Sigmoid colon (tissue), 4 donors: Measurements from ENCODE around the gene FAM24B.
"Not testable (repeated sequence)": the region's sequence is repeated elsewhere in the genome, so short reads cannot be mapped to it uniquely, and the experiment has no call there.

Experiments
- EP300 ChIP-seq, 4 donors: sonication (generic); formaldehyde crosslinking; IDR thresholded peaks; one replicate each; pipeline ENCODE4 v1.6.1; 2017; ENCODE audit warnings: antibody characterized with exemption in 4 of 4
- POLR2A ChIP-seq, 2 donors: fragments of 450-650 bp; IDR thresholded peaks; one replicate each; pipeline ENCODE4 v1.6.1; 2016; ENCODE audit warnings: antibody characterized with exemption in 2 of 2, mild to moderate bottlenecking in 2 of 2, moderate library complexity in 2 of 2
- POLR2AphosphoS5 ChIP-seq, 4 donors: sonication (generic); formaldehyde crosslinking; IDR thresholded peaks; one replicate each; pipeline ENCODE4 v1.6.1; 2017; ENCODE audit warnings: antibody characterized with exemption in 4 of 4
- TF ChIP-seq, protein P1 (sequence below), 4 experiments: fragments of 450-650 bp in 3 of 4; fragments of 200-600 bp in 1 of 4; IDR thresholded peaks; one replicate each; pipeline ENCODE4 v1.5.1; 2016 to 2019; ENCODE audit warnings: antibody characterized with exemption in 4 of 4, mild to moderate bottlenecking in 3 of 4, moderate library complexity in 2 of 4

DNA sequence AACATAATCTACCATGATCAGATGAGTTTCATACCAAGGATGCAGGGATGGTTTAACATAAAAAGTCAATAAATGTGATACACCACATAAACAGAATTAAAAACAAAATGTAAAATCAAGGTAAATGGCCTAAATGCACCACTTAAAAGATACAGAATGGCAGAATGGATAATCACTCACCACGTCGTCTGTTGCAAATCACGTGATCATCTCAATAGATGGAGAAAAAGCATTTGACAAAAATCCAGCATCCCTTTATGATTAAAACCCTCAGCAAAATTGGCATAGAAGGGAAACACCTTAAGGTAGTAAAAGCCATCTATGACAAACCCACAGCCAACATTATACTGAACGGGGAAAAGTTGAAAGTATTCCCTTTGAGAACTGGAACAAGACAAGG lies 24.5 kb upstream of the FAM24B start:
- TF ChIP-seq POLR2A, POLR2AphosphoS5, EP300 (IDR thresholded peaks at IDR 0.05): not testable (repeated sequence)
- TF ChIP-seq, protein P1, sequence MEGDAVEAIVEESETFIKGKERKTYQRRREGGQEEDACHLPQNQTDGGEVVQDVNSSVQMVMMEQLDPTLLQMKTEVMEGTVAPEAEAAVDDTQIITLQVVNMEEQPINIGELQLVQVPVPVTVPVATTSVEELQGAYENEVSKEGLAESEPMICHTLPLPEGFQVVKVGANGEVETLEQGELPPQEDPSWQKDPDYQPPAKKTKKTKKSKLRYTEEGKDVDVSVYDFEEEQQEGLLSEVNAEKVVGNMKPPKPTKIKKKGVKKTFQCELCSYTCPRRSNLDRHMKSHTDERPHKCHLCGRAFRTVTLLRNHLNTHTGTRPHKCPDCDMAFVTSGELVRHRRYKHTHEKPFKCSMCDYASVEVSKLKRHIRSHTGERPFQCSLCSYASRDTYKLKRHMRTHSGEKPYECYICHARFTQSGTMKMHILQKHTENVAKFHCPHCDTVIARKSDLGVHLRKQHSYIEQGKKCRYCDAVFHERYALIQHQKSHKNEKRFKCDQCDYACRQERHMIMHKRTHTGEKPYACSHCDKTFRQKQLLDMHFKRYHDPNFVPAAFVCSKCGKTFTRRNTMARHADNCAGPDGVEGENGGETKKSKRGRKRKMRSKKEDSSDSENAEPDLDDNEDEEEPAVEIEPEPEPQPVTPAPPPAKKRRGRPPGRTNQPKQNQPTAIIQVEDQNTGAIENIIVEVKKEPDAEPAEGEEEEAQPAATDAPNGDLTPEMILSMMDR (IDR thresholded peaks at IDR 0.05) = not testable (repeated sequence)
